HG03060 (cell line): Measurements from ENCODE around the gene BTBD19.
"Not testable (repeated sequence)": the region's sequence is repeated elsewhere in the genome, so short reads cannot be mapped to it uniquely, and the experiment has no call there.

Experiments used
- ATAC-seq: cut with Tn5 transposase; IDR thresholded peaks from one replicate; pipeline ENCODE4 v1.9.1; 2021; ENCODE audit warnings: low read depth, moderate number of reproducible peaks; ENCODE audit not compliant: unreplicated experiment

BTBD19 gene

GRCh38 chr1:44827197-44828002 is 19.1 kb downstream of the BTBD19 start:
- ATAC-seq = no peak

GRCh38 chr1:44828003-44828651 is 19.8 kb downstream of the BTBD19 start:
- ATAC-seq = no peak

GRCh38 chr1:44828841-44829440 is 20.6 kb downstream of the BTBD19 start:
- ATAC-seq = no peak

- no peak for ATAC-seq
These were observed 21.4 kb downstream of the BTBD19 start for GRCh38 chr1:44829506-44830384.

GRCh38 chr1:44830900-44831304 is 22.6 kb downstream of the BTBD19 start:
- ATAC-seq = no peak

- no peak for ATAC-seq
These were observed 23.2 kb downstream of the BTBD19 start for GRCh38 chr1:44831516-44831915.

- no peak for ATAC-seq
These were observed 23.9 kb downstream of the BTBD19 start for GRCh38 chr1:44832056-44832705.

- no peak for ATAC-seq
These were observed 26.0 kb downstream of the BTBD19 start for GRCh38 chr1:44834328-44834727.

- peak; percentile 57 for ATAC-seq
These were observed 27.7 kb downstream of the BTBD19 start for GRCh38 chr1:44835738-44836675.

GRCh38 chr1:44838294-44838693 is 30.0 kb downstream of the BTBD19 start:
- ATAC-seq = not testable (repeated sequence)

- no peak for ATAC-seq
These were observed 31.3 kb downstream of the BTBD19 start for GRCh38 chr1:44839576-44839975.

GRCh38 chr1:44842486-44842861 is 34.2 kb downstream of the BTBD19 start:
- no peak for ATAC-seq

- ATAC-seq = no peak
These were observed 34.7 kb downstream of the BTBD19 start, which contains the start of gene PTCH2 for GRCh38 chr1:44842862-44843655. Gene PTCH2 (minus strand): TSS chr1:44843253. CDS start chr1:44842932, 321 bp downstream.

GRCh38 chr1:44846985-44847384 is 38.7 kb downstream of the BTBD19 start:
- no peak for ATAC-seq

GRCh38 chr1:44847845-44848244 is 39.5 kb downstream of the BTBD19 start:
- ATAC-seq = no peak

- ATAC-seq = no peak
These were observed 40.3 kb downstream of the BTBD19 start for GRCh38 chr1:44848456-44849181.

- no peak for ATAC-seq
These were observed 41.3 kb downstream of the BTBD19 start for GRCh38 chr1:44849575-44850132.
